ENCODE results near the gene ADIPOQ. TPM values are rescaled to one million over a fixed set of nuclear protein-coding genes. Genes with fewer than 3 reads are reported as not detected.

The ADIPOQ gene
- total and polyA plus RNA-seq, 4 donors, result 0.02 TPM; not detected in 3

GRCh38 chr3:186826410-186826975 is 16.0 kb upstream of the ADIPOQ start:
- Histone ChIP-seq H3K4me3 (ENCODE audit: low read depth in 1 of 3, low read length in 3 of 3) (peak overlapping the region in 1 of 3 donors; percentile 79), H3K27me3 (ENCODE audit: control insufficient read depth in 4 of 4, insufficient read depth in 4 of 4, low read length in 3 of 4) (peaks cover 0 to 3% (median 1%) of the 10 kb centered on the region in 4 donors), H3K9ac (ENCODE audit: low read depth in 1 of 2, low read length in 2 of 2) (no peak overlapping the region), H3K27ac (ENCODE audit: low read depth in 1 of 2, low read length in 2 of 2) (no peak overlapping the region), H3K4me1 (ENCODE audit: control insufficient read depth in 4 of 4, insufficient read depth in 4 of 4, low read length in 3 of 4) (peaks cover 0 to 10% (median 8%) of the 10 kb centered on the region in 4 donors), H3K36me3 (ENCODE audit: control insufficient read depth in 4 of 4, insufficient read depth in 3 of 4, low read depth in 1 of 4, low read length in 3 of 4) (no peaks in the 10 kb centered on the region), H3K9me3 (ENCODE audit: control insufficient read depth in 4 of 4, low read length in 3 of 4) (no peaks in the 10 kb centered on the region)
- TF ChIP-seq TAF1 (conservative IDR thresholded peaks at IDR 0.05) (no peak), CTCF (IDR thresholded peaks at IDR 0.05; ENCODE audit: low read depth, low read length, missing input control) (no peak), REST (IDR thresholded peaks at IDR 0.05) (no peak), SP1 (IDR thresholded peaks at IDR 0.05) (no peak), ATF3 (IDR thresholded peaks at IDR 0.05) (no peak), JUND (IDR thresholded peaks at IDR 0.05) (no peak)
- 21% methylated on average over 14 of the region's 14 CpGs for WGBS
- no peak for DNase-seq (ENCODE audit: low spot score)

GRCh38 chr3:186826976-186827857 is 15.3 kb upstream of the ADIPOQ start:
- peak overlapping the region; percentile 2 to 79 (median 17) for H3K4me3 ChIP-seq (ENCODE audit: low read depth in 1 of 3, low read length in 3 of 3)
- H3K9ac ChIP-seq (ENCODE audit: low read depth in 1 of 2, low read length in 2 of 2), result peak overlapping the region in 1 of 2 donors; percentile 38
- no peak overlapping the region for H3K27ac ChIP-seq (ENCODE audit: low read depth in 1 of 2, low read length in 2 of 2)
- H3K27me3 ChIP-seq (ENCODE audit: control insufficient read depth in 4 of 4, insufficient read depth in 4 of 4, low read length in 3 of 4), result peaks cover 0 to 3% (median 1%) of the 10 kb centered on the region in 4 donors
- peaks cover 0 to 10% (median 8%) of the 10 kb centered on the region in 4 donors for H3K4me1 ChIP-seq (ENCODE audit: control insufficient read depth in 4 of 4, insufficient read depth in 4 of 4, low read length in 3 of 4)
- no peaks in the 10 kb centered on the region for H3K36me3 ChIP-seq (ENCODE audit: control insufficient read depth in 4 of 4, insufficient read depth in 3 of 4, low read depth in 1 of 4, low read length in 3 of 4)
- peak; percentile 85 for DNase-seq (ENCODE audit: low spot score)
- WGBS, result 1% methylated on average over 80 of the region's 80 CpGs
- H3K9me3 ChIP-seq (ENCODE audit: control insufficient read depth in 4 of 4, low read length in 3 of 4), result no peaks in the 10 kb centered on the region
- TF ChIP-seq TAF1 (conservative IDR thresholded peaks at IDR 0.05) (no peak), GABPA (IDR thresholded peaks at IDR 0.05 in 1 of 2, conservative IDR thresholded peaks at IDR 0.05 in 1 of 2) (no peak), HNF4A (conservative IDR thresholded peaks at IDR 0.05) (no peak), CTCF (IDR thresholded peaks at IDR 0.05; ENCODE audit: low read depth, low read length, missing input control) (no peak), YY1 (IDR thresholded peaks at IDR 0.05) (no peak), FOXA2 (IDR thresholded peaks at IDR 0.05) (no peak), NR2F2 (IDR thresholded peaks at IDR 0.05) (no peak), REST (IDR thresholded peaks at IDR 0.05) (no peak), JUND (IDR thresholded peaks at IDR 0.05) (no peak), SP1 (IDR thresholded peaks at IDR 0.05) (no peak), RXRA (IDR thresholded peaks at IDR 0.05) (no peak), ZBTB33 (IDR thresholded peaks at IDR 0.05) (no peak), ATF3 (IDR thresholded peaks at IDR 0.05) (no peak), RAD21 (IDR thresholded peaks at IDR 0.05) (no peak)

All from liver (tissue), 9 donors.